Dendritic cell treated with granulocyte-macrophage colony-stimulating factor and Interleukin-4, amounts not matched to agents 40 ng/mL and 50 ng/mL, for 4 days (primary cell): Measurements from ENCODE around the gene CD99L2.
"Not testable (repeated sequence)": the region's sequence is repeated elsewhere in the genome, so short reads cannot be mapped to it uniquely, and the experiment has no call there.

Source experiments
- H3K27ac Mint-ChIP-seq: one replicate; pipeline ENCODE4 v1.8.0; 2022; ENCODE audit warnings: mild to moderate bottlenecking, mixed read lengths
- H3K27me3 Mint-ChIP-seq: one replicate; pipeline ENCODE4 v1.8.0; 2022; ENCODE audit warnings: mild to moderate bottlenecking, mixed read lengths
- H3K36me3 Mint-ChIP-seq: one replicate; pipeline ENCODE4 v1.8.0; 2022; ENCODE audit warnings: low read depth, mixed read lengths
- H3K4me1 Mint-ChIP-seq: one replicate; pipeline ENCODE4 v1.8.0; 2022; ENCODE audit warnings: low read depth, mixed read lengths
- H3K4me3 Mint-ChIP-seq: one replicate; pipeline ENCODE4 v1.8.0; 2022; ENCODE audit warnings: mild to moderate bottlenecking, moderate library complexity, mixed read lengths
- H3K9me3 Mint-ChIP-seq: one replicate; pipeline ENCODE4 v1.8.0; 2022; ENCODE audit warnings: mixed read lengths
- intact Hi-C: fragments of 100-400 bp; cut with micrococcal nuclease; formaldehyde crosslinking; loops from one replicate; pipeline ENCODE4 v1.15.0; 2022

The CD99L2 gene

GRCh38 chrX:150833454-150834056, 64.9 kb downstream of the CD99L2 start:
- intact Hi-C loops: no loop called here
- Mint-ChIP-seq H3K36me3 (peaks cover 6% of the 10 kb centered on the region), H3K4me3 (no peak overlapping the region), H3K4me1 (peaks cover 7% of the 10 kb centered on the region), H3K27me3 (no peaks in the 10 kb centered on the region), H3K27ac (no peak overlapping the region), H3K9me3 (no peaks in the 10 kb centered on the region)

- Mint-ChIP-seq H3K9me3 (no peaks in the 10 kb centered on the region), H3K36me3 (peaks cover 18% of the 10 kb centered on the region), H3K4me3 (no peak overlapping the region), H3K27ac (no peak overlapping the region), H3K4me1 (peaks cover 7% of the 10 kb centered on the region), H3K27me3 (no peaks in the 10 kb centered on the region)
- intact Hi-C loops: no loop called here
Measured at GRCh38 chrX:150831863-150832262, 66.6 kb downstream of the CD99L2 start.

GRCh38 chrX:150828785-150829184, 69.7 kb downstream of the CD99L2 start:
- no peak overlapping the region for H3K4me3 Mint-ChIP-seq
- H3K27me3 Mint-ChIP-seq: no peaks in the 10 kb centered on the region
- H3K4me1 Mint-ChIP-seq: peaks cover 4% of the 10 kb centered on the region
- no peak overlapping the region for H3K27ac Mint-ChIP-seq
- peaks cover 28% of the 10 kb centered on the region for H3K36me3 Mint-ChIP-seq
- peaks cover 11% of the 10 kb centered on the region for H3K9me3 Mint-ChIP-seq
- intact Hi-C loops: no loop called here

- intact Hi-C loops: not testable (repeated sequence)
- peak overlapping the region; percentile 60 for H3K27ac Mint-ChIP-seq
Measured at GRCh38 chrX:150824352-150824751, 74.1 kb downstream of the CD99L2 start.

GRCh38 chrX:150823826-150824225, 74.6 kb downstream of the CD99L2 start:
- peaks cover 32% of the 10 kb centered on the region for H3K36me3 Mint-ChIP-seq
- peaks cover 15% of the 10 kb centered on the region for H3K9me3 Mint-ChIP-seq
- peak overlapping the region; percentile 60 for H3K27ac Mint-ChIP-seq
- intact Hi-C loops, H3K4me1 Mint-ChIP-seq, H3K4me3 Mint-ChIP-seq, H3K27me3 Mint-ChIP-seq: not testable (repeated sequence)

More at GRCh38 chrX:150824352-150824751, 74.1 kb downstream of the CD99L2 start:
- Mint-ChIP-seq H3K36me3 (peaks cover 36% of the 10 kb centered on the region), H3K9me3 (peaks cover 15% of the 10 kb centered on the region)
- not testable (repeated sequence) for H3K4me1 Mint-ChIP-seq, H3K27me3 Mint-ChIP-seq, H3K4me3 Mint-ChIP-seq

- Mint-ChIP-seq H3K4me3 (no peak overlapping the region), H3K27ac (no peak overlapping the region), H3K27me3 (no peaks in the 10 kb centered on the region), H3K36me3 (peaks cover 21% of the 10 kb centered on the region), H3K4me1 (no peaks in the 10 kb centered on the region), H3K9me3 (peaks cover 15% of the 10 kb centered on the region)
- intact Hi-C loops: no loop called here
Measured at GRCh38 chrX:150821971-150822370, 76.5 kb downstream of the CD99L2 start.

- Mint-ChIP-seq H3K27ac (no peak overlapping the region), H3K4me3 (no peak overlapping the region), H3K27me3 (no peaks in the 10 kb centered on the region), H3K36me3 (peaks cover 10% of the 10 kb centered on the region), H3K4me1 (peaks cover 5% of the 10 kb centered on the region), H3K9me3 (peaks cover 3% of the 10 kb centered on the region)
- intact Hi-C loops: no loop called here
Measured at GRCh38 chrX:150813922-150814321, 84.5 kb downstream of the CD99L2 start.

- Mint-ChIP-seq H3K4me3 (no peak overlapping the region), H3K4me1 (no peaks in the 10 kb centered on the region), H3K9me3 (peaks cover 9% of the 10 kb centered on the region), H3K27me3 (no peaks in the 10 kb centered on the region), H3K27ac (no peak overlapping the region), H3K36me3 (peaks cover 22% of the 10 kb centered on the region)
- intact Hi-C loops: no loop called here
Measured at GRCh38 chrX:150806827-150807226, 91.6 kb downstream of the CD99L2 start.

- Mint-ChIP-seq H3K36me3 (peaks cover 22% of the 10 kb centered on the region), H3K4me1 (no peaks in the 10 kb centered on the region), H3K4me3 (no peak overlapping the region), H3K9me3 (peaks cover 9% of the 10 kb centered on the region), H3K27me3 (no peaks in the 10 kb centered on the region), H3K27ac (no peak overlapping the region)
- intact Hi-C loops: no loop called here
Measured at GRCh38 chrX:150805736-150806135, 92.7 kb downstream of the CD99L2 start.

GRCh38 chrX:150792949-150793527, 105.4 kb downstream of the CD99L2 start:
- H3K4me3 Mint-ChIP-seq: no peak overlapping the region
- H3K9me3 Mint-ChIP-seq: no peaks in the 10 kb centered on the region
- peaks cover 67% of the 10 kb centered on the region for H3K36me3 Mint-ChIP-seq
- no peaks in the 10 kb centered on the region for H3K4me1 Mint-ChIP-seq
- H3K27ac Mint-ChIP-seq: no peak overlapping the region
- intact Hi-C loops: no loop called here
- H3K27me3 Mint-ChIP-seq: no peaks in the 10 kb centered on the region

- intact Hi-C loops: no loop called here
- Mint-ChIP-seq H3K9me3 (no peaks in the 10 kb centered on the region), H3K4me1 (no peaks in the 10 kb centered on the region), H3K4me3 (no peak overlapping the region), H3K27ac (no peak overlapping the region), H3K36me3 (peaks cover 61% of the 10 kb centered on the region), H3K27me3 (no peaks in the 10 kb centered on the region)
Measured at GRCh38 chrX:150790021-150790420, 108.4 kb downstream of the CD99L2 start.

GRCh38 chrX:150781677-150782076, 116.8 kb downstream of the CD99L2 start:
- H3K4me1 Mint-ChIP-seq: peaks cover 22% of the 10 kb centered on the region
- no peak overlapping the region for H3K27ac Mint-ChIP-seq
- H3K27me3 Mint-ChIP-seq: no peaks in the 10 kb centered on the region
- H3K36me3 Mint-ChIP-seq: peaks cover 23% of the 10 kb centered on the region
- no peak overlapping the region for H3K4me3 Mint-ChIP-seq
- no peaks in the 10 kb centered on the region for H3K9me3 Mint-ChIP-seq
- intact Hi-C loops: loop anchor here (10.0 kb wide), 1 partner anchor 113 kb away; the partner anchor contains the start of gene CD99L2

- no peak overlapping the region for H3K27ac Mint-ChIP-seq
- H3K9me3 Mint-ChIP-seq: no peaks in the 10 kb centered on the region
- no peak overlapping the region for H3K4me3 Mint-ChIP-seq
- intact Hi-C loops: no loop called here
- peaks cover 25% of the 10 kb centered on the region for H3K4me1 Mint-ChIP-seq
- no peaks in the 10 kb centered on the region for H3K27me3 Mint-ChIP-seq
- H3K36me3 Mint-ChIP-seq: peaks cover 35% of the 10 kb centered on the region
Measured at GRCh38 chrX:150779385-150779784, 119.1 kb downstream of the CD99L2 start.

- Mint-ChIP-seq H3K36me3 (peaks cover 38% of the 10 kb centered on the region), H3K27ac (no peak overlapping the region), H3K27me3 (no peaks in the 10 kb centered on the region), H3K4me3 (no peak overlapping the region), H3K9me3 (no peaks in the 10 kb centered on the region), H3K4me1 (peaks cover 25% of the 10 kb centered on the region)
- intact Hi-C loops: no loop called here
Measured at GRCh38 chrX:150777328-150777992, 121.0 kb downstream of the CD99L2 start.
